Heart left ventricle (tissue), 13 donors: ENCODE data around the gene PIGC.

Experiments
- POLR2A ChIP-seq, 2 donors: fragments of 450-650 bp; IDR thresholded peaks; one replicate each; pipeline ENCODE4 v1.6.1; 2017; ENCODE audit warnings: antibody characterized with exemption in 2 of 2, mild to moderate bottlenecking in 2 of 2, moderate library complexity in 2 of 2
- TF ChIP-seq, protein P1 (sequence below), 12 donors: fragments of 200-600 bp; sonication (generic) in 4 of 12; IDR thresholded peaks; one replicate each; pipeline versions ENCODE4 v1.5.0 to v1.8.0; 2018 to 2022; ENCODE audit warnings: antibody characterized with exemption in 12 of 12, mild to moderate bottlenecking in 5 of 12
- donor health status: ischemic (EF 13 %, LVEDD 7.1; RV severe dilation, severe dysfunction).
- donor health status: DM: no; HTN: yes; CAD: no.
- donor health status: DM: no; HTN: no; CAD: no.
- donor health status: ischemic (EF 25% LVEDD 6.9; RV normal size, moderate dysfunction).
- donor health status: ischemic (EF 25% LVEDD 5.7; RV mildly dilated, moderate dysfunction).
- donor health status: ischemic (EF 35%, LVEDD 5.7; RV mildly dilated, moderate dysfunction).
- donor health status: nonischemic (EF 11% LVEDD 7.7; RV severe dilation, severe dysfunction).
- donor health status: DM: yes; HTN: yes; CAD: no.
- donor health status: PGD.
- donor health status: ischemic (EF 29% LVEDD 5.4; RV normal size, mild dysfunction).
- donor health status: nonischemic (EF 23%, LVEDD 6.1; RV moderate dilation, normal function).

DNA sequence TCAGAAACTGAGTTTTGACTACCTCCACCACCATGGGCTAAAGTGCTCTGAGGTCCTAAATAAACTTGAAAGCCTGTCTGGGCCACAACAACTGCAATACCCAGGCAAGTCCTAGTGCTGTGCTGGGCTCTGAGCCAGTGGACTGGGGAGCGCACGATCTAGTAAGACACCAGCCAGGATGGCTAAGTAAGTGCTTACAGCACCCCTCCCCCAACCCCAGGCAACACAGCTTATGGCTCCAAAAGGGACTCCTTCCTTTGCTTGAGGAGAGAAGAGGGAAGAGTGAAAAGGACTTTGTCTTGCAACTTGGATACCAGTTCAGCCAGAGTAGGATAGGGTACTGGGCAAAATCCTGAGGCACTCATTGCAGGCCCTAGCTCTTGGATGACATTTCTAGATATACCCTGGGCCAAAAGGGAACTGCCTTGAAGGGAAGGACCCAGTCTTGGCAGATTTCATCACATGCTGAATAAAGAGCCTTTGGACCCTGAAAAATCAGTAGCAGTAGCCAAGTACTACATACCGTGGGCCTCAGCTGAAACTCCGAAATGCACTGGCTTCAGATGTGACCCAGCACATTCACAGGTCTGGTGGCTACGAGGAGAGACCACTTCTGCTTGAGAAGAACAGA is 21.8 kb downstream of the PIGC start:
- TF ChIP-seq, protein P1, sequence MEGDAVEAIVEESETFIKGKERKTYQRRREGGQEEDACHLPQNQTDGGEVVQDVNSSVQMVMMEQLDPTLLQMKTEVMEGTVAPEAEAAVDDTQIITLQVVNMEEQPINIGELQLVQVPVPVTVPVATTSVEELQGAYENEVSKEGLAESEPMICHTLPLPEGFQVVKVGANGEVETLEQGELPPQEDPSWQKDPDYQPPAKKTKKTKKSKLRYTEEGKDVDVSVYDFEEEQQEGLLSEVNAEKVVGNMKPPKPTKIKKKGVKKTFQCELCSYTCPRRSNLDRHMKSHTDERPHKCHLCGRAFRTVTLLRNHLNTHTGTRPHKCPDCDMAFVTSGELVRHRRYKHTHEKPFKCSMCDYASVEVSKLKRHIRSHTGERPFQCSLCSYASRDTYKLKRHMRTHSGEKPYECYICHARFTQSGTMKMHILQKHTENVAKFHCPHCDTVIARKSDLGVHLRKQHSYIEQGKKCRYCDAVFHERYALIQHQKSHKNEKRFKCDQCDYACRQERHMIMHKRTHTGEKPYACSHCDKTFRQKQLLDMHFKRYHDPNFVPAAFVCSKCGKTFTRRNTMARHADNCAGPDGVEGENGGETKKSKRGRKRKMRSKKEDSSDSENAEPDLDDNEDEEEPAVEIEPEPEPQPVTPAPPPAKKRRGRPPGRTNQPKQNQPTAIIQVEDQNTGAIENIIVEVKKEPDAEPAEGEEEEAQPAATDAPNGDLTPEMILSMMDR (IDR thresholded peaks at IDR 0.05), result no peak
- TF ChIP-seq POLR2A (IDR thresholded peaks at IDR 0.05), result no peak
